ENCODE data around the gene ZDHHC12. TPM values are rescaled to one million over a fixed set of nuclear protein-coding genes. Genes with fewer than 3 reads are reported as not detected.
A peak's percentile ranks its signal among the peaks of the same experiment; 100 is the strongest.

Gene ZDHHC12
- total RNA-seq, 5 donors from 2014 or later (not counting 1 experiment from before 2014, with no cell fraction given), result 22.6 to 32.9 (median 31.4) TPM

DNA sequence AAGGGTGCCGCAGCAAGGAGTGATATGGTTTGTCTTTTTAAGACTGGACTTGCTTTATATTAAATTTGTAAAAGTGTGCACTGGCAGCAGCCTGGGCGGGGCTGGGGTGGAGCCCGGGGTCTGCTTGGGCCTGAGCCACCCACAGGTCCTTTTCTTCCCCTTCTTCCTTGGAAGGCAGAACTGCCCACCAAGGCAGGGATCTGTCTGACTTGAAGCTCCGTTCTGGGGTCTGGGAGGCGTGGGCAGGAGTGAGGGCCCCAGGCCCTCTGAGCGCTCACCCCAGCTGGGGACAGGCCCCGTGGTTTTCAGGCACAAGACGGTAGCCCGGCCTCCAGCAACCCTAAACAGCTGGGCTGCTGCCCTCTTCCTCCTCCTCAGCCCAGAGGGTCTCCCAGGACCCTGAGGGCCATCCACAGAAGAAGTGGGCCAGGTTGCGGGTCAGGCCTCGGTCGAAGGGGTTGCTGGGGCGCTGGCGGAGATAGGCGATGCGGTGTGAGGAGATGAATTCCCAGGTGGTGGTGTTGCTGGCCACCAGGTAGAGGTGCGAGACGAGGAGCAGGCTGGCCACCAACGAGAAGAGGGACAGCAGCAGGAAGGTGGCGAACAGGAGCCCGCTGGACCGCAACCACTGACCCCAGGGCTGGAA, 3.0 kb downstream of the ZDHHC12 start:
- Mint-ChIP-seq H3K27me3 (no peaks in the 10 kb centered on the region), H3K4me3 (no peak overlapping the region), H3K4me1 (peaks cover 32 to 41% (median 35%) of the 10 kb centered on the region in 3 donors), H3K9me3 (no peaks in the 10 kb centered on the region), H3K27ac (peak overlapping the region in 1 of 2 donors; percentile 49), H3K36me3 (peaks cover 6% of the 10 kb centered on the region)
- ATAC-seq (replicated peaks in 1 of 4) (no peak), DNase-seq (no peak)
- Histone ChIP-seq H3K27ac (ENCODE audit: low read length) (no peak overlapping the region), H3K36me3 (ENCODE audit: control insufficient read depth in 2 of 2, extremely low read depth in 1 of 2, insufficient read depth in 1 of 2, low read length in 1 of 2) (peaks cover 2 to 11% of the 10 kb centered on the region in 2 donors), H3K4me3 (ENCODE audit: control insufficient read depth in 1 of 2, extremely low read depth in 1 of 2, low read length in 1 of 2) (no peak overlapping the region), H3K27me3 (replicated peaks in 1 of 2; ENCODE audit: control insufficient read depth in 2 of 2, extremely low read depth in 1 of 2, insufficient read depth in 2 of 2, low read length in 1 of 2) (no peaks in the 10 kb centered on the region), H3K4me1 (ENCODE audit: control insufficient read depth in 1 of 2, extremely low read depth in 1 of 2, insufficient read depth in 2 of 2, low read length in 2 of 2) (peaks cover 11 to 33% of the 10 kb centered on the region in 2 experiments), H3K9me3 (no peaks in the 10 kb centered on the region)
- ChIA-PET CTCF (no interaction called here), POLR2A (no interaction called here)
- WGBS (ENCODE audit: insufficient coverage), result 90% methylated on average over 21 of the region's 22 CpGs

GRCh38 chr9:128719919-128720605, 3.9 kb downstream of the ZDHHC12 start:
- Mint-ChIP-seq H3K4me1 (peaks cover 26 to 32% (median 27%) of the 10 kb centered on the region in 3 donors), H3K27me3 (no peaks in the 10 kb centered on the region), H3K36me3 (peaks cover 6% of the 10 kb centered on the region), H3K9me3 (no peaks in the 10 kb centered on the region), H3K4me3 (no peak overlapping the region), H3K27ac (no peak overlapping the region)
- Histone ChIP-seq H3K36me3 (ENCODE audit: control insufficient read depth in 2 of 2, extremely low read depth in 1 of 2, insufficient read depth in 1 of 2, low read length in 1 of 2) (peaks cover 2 to 11% of the 10 kb centered on the region in 2 donors), H3K27me3 (replicated peaks in 1 of 2; ENCODE audit: control insufficient read depth in 2 of 2, extremely low read depth in 1 of 2, insufficient read depth in 2 of 2, low read length in 1 of 2) (no peaks in the 10 kb centered on the region), H3K4me1 (ENCODE audit: control insufficient read depth in 1 of 2, extremely low read depth in 1 of 2, insufficient read depth in 2 of 2, low read length in 2 of 2) (peaks cover 9 to 24% of the 10 kb centered on the region in 2 experiments), H3K4me3 (ENCODE audit: control insufficient read depth in 1 of 2, extremely low read depth in 1 of 2, low read length in 1 of 2) (no peak overlapping the region), H3K27ac (ENCODE audit: low read length) (no peak overlapping the region), H3K9me3 (no peaks in the 10 kb centered on the region)
- WGBS (ENCODE audit: insufficient coverage), result 95% methylated on average over 29 of the region's 30 CpGs
- ATAC-seq (replicated peaks in 1 of 4) (no peak), DNase-seq (no peak)
- POLR2A ChIA-PET, result interaction anchor here in 1 of 2 donors (0.6 kb wide), 1 partner anchor 21 kb away, joined by 11 read pairs; no protein-coding TSS in a partner anchor
- CTCF ChIA-PET, result no interaction called here

DNA sequence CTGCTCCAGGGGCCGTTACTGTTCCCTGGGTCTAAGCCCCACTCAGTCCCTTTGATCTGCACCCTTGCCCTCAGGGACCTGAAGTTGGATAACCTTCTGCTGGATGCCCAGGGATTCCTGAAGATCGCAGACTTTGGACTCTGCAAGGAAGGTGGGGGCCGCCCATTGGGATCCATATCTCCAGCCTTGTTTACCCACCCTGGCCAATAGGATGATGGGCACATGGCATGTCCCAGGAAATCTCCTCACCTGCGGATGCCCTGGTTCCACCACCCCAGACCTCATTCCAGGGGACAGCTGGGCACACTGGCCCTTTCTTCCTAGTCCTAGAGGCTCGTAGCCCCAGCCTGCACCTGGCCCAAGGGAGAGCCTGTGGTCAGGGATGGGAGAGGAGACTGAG, 5.5 kb downstream of the ZDHHC12 start:
- ATAC-seq (replicated peaks in 1 of 4), result no peak
- peaks cover under 1 to 13% of the 10 kb centered on the region in 2 experiments for H3K4me1 ChIP-seq (ENCODE audit: control insufficient read depth in 1 of 2, extremely low read depth in 1 of 2, insufficient read depth in 2 of 2, low read length in 2 of 2)
- Mint-ChIP-seq H3K4me3 (no peak overlapping the region), H3K36me3 (peaks cover 6% of the 10 kb centered on the region), H3K27ac (no peak overlapping the region), H3K9me3 (no peaks in the 10 kb centered on the region), H3K27me3 (no peaks in the 10 kb centered on the region), H3K4me1 (peaks cover 14 to 19% (median 15%) of the 10 kb centered on the region in 3 donors)
- no peaks in the 10 kb centered on the region for H3K27me3 ChIP-seq (replicated peaks in 1 of 2; ENCODE audit: control insufficient read depth in 2 of 2, extremely low read depth in 1 of 2, insufficient read depth in 2 of 2, low read length in 1 of 2)
- CTCF ChIA-PET, result no interaction called here
- peaks cover 2 to 11% of the 10 kb centered on the region in 2 donors for H3K36me3 ChIP-seq (ENCODE audit: control insufficient read depth in 2 of 2, extremely low read depth in 1 of 2, insufficient read depth in 1 of 2, low read length in 1 of 2)
- WGBS (ENCODE audit: insufficient coverage), result 87% methylated on average over 3 of the region's 5 CpGs
- H3K4me3 ChIP-seq (ENCODE audit: control insufficient read depth in 1 of 2, extremely low read depth in 1 of 2, low read length in 1 of 2), result no peak overlapping the region
- no peaks in the 10 kb centered on the region for H3K9me3 ChIP-seq
- H3K27ac ChIP-seq (ENCODE audit: low read length), result no peak overlapping the region
- POLR2A ChIA-PET, result no interaction called here
- DNase-seq, result no peak

GRCh38 chr9:128718047-128718446, 5.9 kb downstream of the ZDHHC12 start:
- 90% methylated on average over 5 of the region's 8 CpGs for WGBS (ENCODE audit: insufficient coverage)
- no peaks in the 10 kb centered on the region for H3K9me3 ChIP-seq
- POLR2A ChIA-PET, result no interaction called here
- H3K36me3 ChIP-seq (ENCODE audit: control insufficient read depth in 2 of 2, extremely low read depth in 1 of 2, insufficient read depth in 1 of 2, low read length in 1 of 2), result peaks cover 2 to 11% of the 10 kb centered on the region in 2 donors
- no peak for ATAC-seq (replicated peaks in 1 of 4)
- no peak overlapping the region for H3K4me3 Mint-ChIP-seq
- CTCF ChIA-PET, result interaction anchor here in 1 of 2 donors (0.6 to 0.7 kb wide), 2 partner anchors 44 to 49 kb away, joined by 5 to 6 read pairs; no protein-coding TSS in a partner anchor
- H3K27me3 ChIP-seq (replicated peaks in 1 of 2; ENCODE audit: control insufficient read depth in 2 of 2, extremely low read depth in 1 of 2, insufficient read depth in 2 of 2, low read length in 1 of 2), result no peaks in the 10 kb centered on the region
- no peak overlapping the region for H3K27ac ChIP-seq (ENCODE audit: low read length)
- no peaks in the 10 kb centered on the region for H3K27me3 Mint-ChIP-seq
- H3K9me3 Mint-ChIP-seq, result no peaks in the 10 kb centered on the region
- peaks cover 9 to 14% (median 11%) of the 10 kb centered on the region in 3 donors for H3K4me1 Mint-ChIP-seq
- DNase-seq, result no peak
- H3K36me3 Mint-ChIP-seq, result peaks cover 6% of the 10 kb centered on the region
- H3K4me1 ChIP-seq (ENCODE audit: control insufficient read depth in 1 of 2, extremely low read depth in 1 of 2, insufficient read depth in 2 of 2, low read length in 2 of 2), result peaks cover 0 to 8% of the 10 kb centered on the region in 2 experiments
- H3K4me3 ChIP-seq (ENCODE audit: control insufficient read depth in 1 of 2, extremely low read depth in 1 of 2, low read length in 1 of 2), result no peak overlapping the region
- no peak overlapping the region for H3K27ac Mint-ChIP-seq

- H3K4me1 ChIP-seq (ENCODE audit: control insufficient read depth in 1 of 2, extremely low read depth in 1 of 2, insufficient read depth in 2 of 2, low read length in 2 of 2), result no peaks in the 10 kb centered on the region
- no peak overlapping the region for H3K4me3 ChIP-seq (ENCODE audit: control insufficient read depth in 1 of 2, extremely low read depth in 1 of 2, low read length in 1 of 2)
- DNase-seq, result no peak
- CTCF ChIA-PET, result interaction anchor here in 1 of 2 donors (0.6 kb wide), 1 partner anchor 9 kb away, joined by 3 read pairs; no protein-coding TSS in a partner anchor
- H3K36me3 ChIP-seq (ENCODE audit: control insufficient read depth in 2 of 2, extremely low read depth in 1 of 2, insufficient read depth in 1 of 2, low read length in 1 of 2), result peaks cover 2 to 8% of the 10 kb centered on the region in 2 donors
- Mint-ChIP-seq H3K27ac (peak overlapping the region in 1 of 2 donors; percentile 73), H3K4me1 (peaks cover 0 to under 1% (median 0%) of the 10 kb centered on the region in 3 donors), H3K9me3 (no peaks in the 10 kb centered on the region), H3K4me3 (no peak overlapping the region), H3K36me3 (peaks cover 6% of the 10 kb centered on the region), H3K27me3 (no peaks in the 10 kb centered on the region)
- H3K9me3 ChIP-seq, result no peaks in the 10 kb centered on the region
- ATAC-seq (replicated peaks in 1 of 4), result peak in 1 of 4 experiments; percentile 8
- H3K27me3 ChIP-seq (replicated peaks in 1 of 2; ENCODE audit: control insufficient read depth in 2 of 2, extremely low read depth in 1 of 2, insufficient read depth in 2 of 2, low read length in 1 of 2), result no peaks in the 10 kb centered on the region
- WGBS (ENCODE audit: insufficient coverage), result 89% methylated on average over 5 of the region's 7 CpGs
- POLR2A ChIA-PET, result interaction anchor here in 1 of 2 donors (0.6 to 0.7 kb wide), 2 partner anchors 26 to 158 kb away, joined by 4 to 5 read pairs; no protein-coding TSS in a partner anchor
- H3K27ac ChIP-seq (ENCODE audit: low read length), result no peak overlapping the region
Observed at GRCh38 chr9:128716581-128717254, 7.2 kb downstream of the ZDHHC12 start.

GRCh38 chr9:128715436-128715750, 8.5 kb downstream of the ZDHHC12 start:
- Histone ChIP-seq H3K27me3 (replicated peaks in 1 of 2; ENCODE audit: control insufficient read depth in 2 of 2, extremely low read depth in 1 of 2, insufficient read depth in 2 of 2, low read length in 1 of 2) (no peaks in the 10 kb centered on the region), H3K4me3 (ENCODE audit: control insufficient read depth in 1 of 2, extremely low read depth in 1 of 2, low read length in 1 of 2) (no peak overlapping the region), H3K27ac (ENCODE audit: low read length) (no peak overlapping the region), H3K9me3 (no peaks in the 10 kb centered on the region), H3K36me3 (ENCODE audit: control insufficient read depth in 2 of 2, extremely low read depth in 1 of 2, insufficient read depth in 1 of 2, low read length in 1 of 2) (peaks cover 0 to 2% of the 10 kb centered on the region in 2 donors), H3K4me1 (ENCODE audit: control insufficient read depth in 1 of 2, extremely low read depth in 1 of 2, insufficient read depth in 2 of 2, low read length in 2 of 2) (no peaks in the 10 kb centered on the region)
- Mint-ChIP-seq H3K27me3 (no peaks in the 10 kb centered on the region), H3K4me1 (no peaks in the 10 kb centered on the region), H3K36me3 (peaks cover under 1% of the 10 kb centered on the region), H3K27ac (no peak overlapping the region), H3K9me3 (no peaks in the 10 kb centered on the region), H3K4me3 (no peak overlapping the region)
- POLR2A ChIA-PET, result interaction anchor here in 1 of 2 donors (0.7 kb wide), 1 partner anchor 1219 kb away, joined by 3 read pairs; no protein-coding TSS in a partner anchor
- DNase-seq (no peak), ATAC-seq (replicated peaks in 1 of 4) (no peak)
- 92% methylated on average over 4 of the region's 6 CpGs for WGBS (ENCODE audit: insufficient coverage)
- CTCF ChIA-PET, result no interaction called here
